HG03139 (cell line): ENCODE results near the gene BRMS1.
A peak's percentile ranks its signal among the peaks of the same experiment; 100 is the strongest.
"Not testable (repeated sequence)": the region's sequence is repeated elsewhere in the genome, so short reads cannot be mapped to it uniquely, and the experiment has no call there.

Experiments
- ATAC-seq: cut with Tn5 transposase; IDR thresholded peaks from one replicate; pipeline ENCODE4 v1.9.1; 2021; ENCODE audit not compliant: unreplicated experiment

The BRMS1 gene

DNA sequence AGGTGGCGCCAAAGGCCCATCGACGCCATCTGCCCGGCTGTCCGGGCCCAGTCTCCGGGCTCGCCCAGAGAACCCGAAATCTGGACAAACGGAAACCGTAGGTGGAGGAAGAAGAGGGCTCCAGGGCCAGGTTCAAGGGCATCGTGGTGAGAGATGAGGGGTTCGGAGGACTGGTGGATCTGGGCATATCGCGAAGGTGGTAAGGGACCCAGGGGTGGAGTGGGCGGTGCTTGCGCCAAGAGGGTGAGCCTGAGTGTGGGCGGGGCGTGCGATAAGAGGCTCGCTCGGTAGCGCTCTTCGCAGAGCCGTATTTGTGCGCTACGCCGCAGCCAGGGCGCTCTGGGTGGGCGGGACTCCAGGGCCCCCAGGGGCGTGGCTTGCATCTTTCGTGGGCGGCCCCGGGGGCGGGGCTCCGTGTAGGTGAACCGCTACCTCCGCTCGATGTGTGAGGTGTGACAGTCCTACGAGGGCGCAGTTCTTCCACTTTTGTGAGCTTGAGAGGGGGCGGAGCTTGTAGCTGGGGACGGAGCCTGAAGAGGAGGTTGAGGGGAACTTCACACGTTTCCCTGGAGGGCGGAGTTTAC is 32.8 kb downstream of the BRMS1 start:
- peak; percentile 51 for ATAC-seq

DNA sequence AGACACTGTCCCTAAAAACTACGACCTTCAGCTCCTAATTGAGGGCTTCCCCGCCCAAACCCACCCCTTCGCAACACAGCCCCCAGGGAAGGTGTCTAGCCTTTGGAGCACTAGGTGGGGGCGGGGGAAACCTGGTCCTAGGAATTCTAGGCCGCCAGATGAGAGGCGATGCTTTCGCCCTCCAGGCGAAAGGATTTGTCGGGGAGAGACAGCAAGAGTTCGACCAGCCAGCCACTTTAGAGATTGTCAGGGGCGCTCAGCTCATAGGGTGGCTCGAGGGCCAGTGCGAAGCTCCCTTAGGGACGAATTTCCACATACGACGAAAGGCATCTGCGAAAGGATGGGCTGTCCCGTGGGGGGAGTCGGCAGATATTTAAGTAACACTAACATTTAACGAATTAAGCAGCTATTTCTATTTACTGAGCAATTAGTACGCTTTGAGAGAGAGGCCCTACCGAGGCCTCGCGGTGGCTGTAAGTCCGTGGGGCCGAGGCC is 33.4 kb downstream of the BRMS1 start:
- ATAC-seq = no peak

DNA sequence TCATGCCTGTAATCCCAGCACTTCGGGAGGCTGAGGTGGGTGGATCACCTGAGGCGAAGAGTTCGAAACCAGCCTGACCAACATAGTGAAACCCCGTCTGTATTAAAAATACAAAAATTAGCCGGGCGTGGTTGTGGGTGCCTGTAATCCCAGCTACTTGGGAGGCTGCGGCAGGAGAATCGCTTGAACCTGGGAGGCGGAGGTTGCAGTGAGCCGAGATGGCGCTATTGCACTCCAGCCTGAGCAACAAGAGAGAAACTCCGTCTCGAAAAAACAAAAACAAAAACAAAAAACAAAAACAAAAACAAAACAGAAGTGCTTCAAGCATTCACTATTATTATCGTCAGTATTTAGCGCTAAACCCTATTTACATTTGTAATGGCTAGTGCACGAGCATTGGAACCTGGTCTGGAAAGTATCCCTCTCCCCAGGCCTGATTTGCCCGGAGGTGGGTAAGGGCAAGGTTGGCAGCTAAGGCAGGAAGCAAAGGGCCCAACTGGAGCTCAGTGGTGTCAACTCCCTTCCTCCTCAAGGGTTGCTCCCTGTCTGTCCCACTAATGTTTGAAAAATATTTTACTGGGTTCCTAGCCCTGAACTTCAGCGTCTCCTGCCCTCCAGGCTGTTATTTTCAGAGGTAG is 34.0 kb downstream of the BRMS1 start:
- not testable (repeated sequence) for ATAC-seq

DNA sequence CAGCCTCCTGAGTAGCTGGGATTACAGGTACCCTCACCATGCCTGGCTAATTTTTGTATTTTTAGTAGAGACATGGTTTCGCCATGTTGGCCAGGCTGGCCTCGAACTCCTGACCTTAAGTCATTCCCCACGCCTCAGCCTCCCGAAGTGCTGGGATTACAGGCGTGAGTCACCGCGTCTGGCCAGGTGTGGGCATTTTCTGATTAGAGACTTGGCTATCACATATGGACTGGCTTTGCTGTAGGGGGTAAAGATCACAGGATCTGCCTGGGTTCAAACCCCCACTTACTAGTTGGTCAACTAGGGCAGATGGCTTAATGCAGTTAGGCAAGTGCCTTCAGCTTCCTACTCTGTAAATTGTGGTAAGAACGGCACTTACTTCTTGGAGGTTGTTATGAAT is 34.6 kb downstream of the BRMS1 start:
- ATAC-seq = no peak

DNA sequence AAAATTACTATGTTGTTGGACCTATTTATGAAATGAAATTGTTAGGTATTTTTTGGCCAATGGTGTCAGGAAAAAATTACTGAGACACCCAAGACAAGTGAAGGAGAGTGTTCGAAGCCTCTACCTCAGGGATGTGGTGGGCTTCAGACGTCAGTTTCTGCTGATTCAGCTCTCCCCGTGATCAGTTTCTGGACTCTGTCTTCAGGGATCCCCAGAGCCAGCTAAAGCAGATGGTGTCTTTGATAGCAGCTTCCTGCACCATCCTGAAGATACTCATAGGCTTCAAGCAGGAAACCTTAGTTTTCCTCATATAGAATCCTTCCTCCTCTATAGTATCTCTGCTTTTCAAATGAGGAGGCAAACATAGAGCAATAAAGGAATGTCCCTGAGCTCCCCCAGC is 35.4 kb downstream of the BRMS1 start:
- no peak for ATAC-seq

DNA sequence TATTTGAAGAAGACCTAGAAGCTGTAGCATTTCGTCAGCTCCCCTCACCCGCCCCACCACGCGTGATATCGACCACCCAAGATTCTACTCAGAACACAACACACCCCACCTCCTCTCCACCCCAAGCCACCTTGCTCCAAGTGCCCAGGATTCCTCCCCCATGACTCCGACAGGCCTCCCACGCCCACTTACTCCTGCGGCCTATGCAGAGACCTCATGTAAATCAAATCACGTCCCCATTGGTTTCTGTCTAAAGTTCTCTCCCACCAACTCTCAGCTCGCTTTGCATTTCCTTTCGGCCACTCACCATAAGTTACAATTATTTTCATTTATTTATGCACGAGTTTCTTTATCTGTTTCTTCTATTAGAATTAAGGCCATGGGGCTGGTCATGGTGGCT is 42.2 kb downstream of the BRMS1 start:
- ATAC-seq = no peak

DNA sequence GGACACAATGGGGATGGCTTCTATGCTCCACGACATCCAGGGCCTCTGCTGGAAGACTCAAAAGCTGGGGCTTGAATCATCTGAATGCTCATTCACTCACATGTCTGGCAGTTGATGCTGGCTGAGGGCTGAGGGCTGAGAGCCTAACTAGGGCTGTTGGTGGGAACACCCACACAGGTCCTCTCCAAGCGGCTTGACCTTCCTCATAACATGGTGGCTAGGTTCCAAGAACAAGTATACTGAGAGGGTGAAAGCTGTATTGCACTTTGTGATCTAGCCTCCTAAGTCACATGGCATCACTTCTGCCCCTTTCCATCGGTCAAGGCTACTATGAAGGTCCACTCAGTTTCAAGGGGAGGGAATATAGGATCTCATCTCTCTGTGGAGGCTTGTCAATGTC is 45.7 kb downstream of the BRMS1 start:
- ATAC-seq = no peak

DNA sequence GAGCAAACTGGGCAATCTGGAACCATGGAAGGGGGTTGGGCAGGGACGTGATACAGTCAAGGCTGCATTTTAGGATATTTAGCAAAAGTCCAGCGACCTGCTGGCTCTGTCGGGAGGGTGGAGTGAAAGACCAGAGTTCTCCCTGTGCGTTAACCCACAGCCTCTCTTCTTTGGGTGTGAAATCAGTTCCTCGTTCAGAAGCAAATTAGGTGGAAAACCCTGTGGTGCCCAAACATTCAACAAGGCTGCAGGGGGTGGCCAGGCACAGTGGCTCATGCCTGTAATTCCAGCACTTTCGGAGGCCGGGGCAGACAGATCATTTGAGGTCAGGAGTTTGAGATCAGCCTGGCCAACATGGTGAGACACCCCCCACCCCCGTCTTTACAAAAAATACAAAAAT is 47.3 kb downstream of the BRMS1 start:
- no peak for ATAC-seq

DNA sequence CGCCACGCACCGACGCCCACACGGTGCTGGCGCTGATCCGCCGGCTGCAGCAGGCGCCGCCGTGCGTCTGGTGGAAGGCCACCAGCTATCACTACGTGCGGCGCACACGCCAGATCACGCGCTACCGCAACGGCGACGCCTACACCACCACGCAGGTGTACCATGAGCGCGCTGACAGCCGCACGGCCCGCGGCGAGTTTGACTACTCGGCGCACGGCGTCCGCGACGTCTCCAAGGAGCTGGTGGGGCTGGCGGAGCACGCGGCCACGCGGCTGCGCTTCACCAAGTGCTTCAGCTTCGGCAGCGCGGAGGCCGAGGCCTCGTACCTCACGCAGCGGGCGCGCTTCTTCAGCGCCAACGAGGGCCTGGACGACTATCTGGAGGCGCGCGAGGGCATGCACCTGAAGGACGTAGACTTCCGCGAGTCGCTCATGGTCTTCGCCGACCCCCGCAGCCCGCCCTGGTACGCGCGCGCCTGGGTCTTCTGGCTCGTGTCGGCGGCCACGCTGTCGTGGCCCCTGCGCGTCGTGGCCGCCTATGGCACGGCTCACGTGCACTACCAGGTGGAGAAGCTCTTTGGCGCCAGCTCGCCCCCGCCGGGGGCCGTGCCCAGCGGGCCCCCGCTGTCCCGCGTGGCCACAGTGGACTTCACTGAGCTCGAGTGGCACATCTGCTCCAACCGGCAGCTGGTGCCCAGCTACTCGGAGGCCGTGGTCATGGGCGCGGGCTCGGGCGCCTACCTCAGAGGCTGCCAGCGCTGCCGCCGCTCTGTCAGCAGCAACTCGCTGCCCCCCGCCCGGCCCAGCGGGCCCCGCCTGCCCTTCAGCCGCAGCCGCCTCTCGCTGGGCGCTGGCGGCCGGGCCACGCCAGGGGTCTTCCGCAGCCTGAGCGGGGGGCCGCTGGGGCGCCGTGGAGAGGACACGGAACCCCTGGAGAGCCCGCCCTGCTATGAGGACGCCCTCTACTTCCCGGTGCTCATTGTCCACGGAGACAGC is 50.0 kb downstream of the BRMS1 start:
- ATAC-seq = no peak

DNA sequence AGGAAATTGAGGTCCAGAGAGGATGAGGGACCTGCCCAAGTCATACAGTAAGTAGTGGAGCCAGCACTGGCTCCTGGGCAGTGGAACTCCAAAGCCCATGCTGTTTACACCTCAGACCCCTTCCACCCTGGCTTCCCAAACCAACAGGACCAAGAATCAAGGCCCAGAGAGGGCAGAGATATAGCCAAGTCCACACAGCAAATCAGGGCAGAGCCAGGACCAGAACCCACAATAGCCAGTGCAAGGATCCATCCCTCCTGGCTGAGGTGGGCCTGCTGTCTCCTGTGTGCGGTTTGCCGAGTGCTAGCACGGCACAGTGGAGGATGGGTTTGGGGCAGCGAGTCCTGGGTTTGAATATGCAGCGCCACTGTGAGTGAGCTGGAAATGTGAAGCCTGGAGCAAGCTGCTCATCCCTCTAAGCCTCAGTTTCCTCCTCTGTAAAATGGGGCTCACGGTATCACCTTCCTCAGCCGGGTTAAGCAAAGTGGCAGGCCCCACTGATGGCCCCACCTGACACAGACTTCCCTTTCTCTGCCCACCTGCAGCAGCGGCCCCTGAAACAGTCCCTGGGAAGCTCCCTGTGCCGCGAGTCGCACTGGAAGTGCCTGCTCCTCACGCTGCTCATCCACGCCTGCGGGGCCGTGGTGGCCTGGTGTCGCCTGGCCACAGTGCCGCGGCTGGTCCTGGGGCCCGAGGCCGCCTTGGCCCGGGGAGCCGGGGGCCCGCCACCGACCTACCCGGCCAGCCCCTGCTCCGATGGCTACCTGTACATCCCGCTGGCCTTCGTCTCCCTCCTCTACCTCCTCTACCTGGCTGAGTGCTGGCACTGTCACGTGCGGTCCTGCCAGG is 50.9 kb downstream of the BRMS1 start:
- ATAC-seq = no peak

DNA sequence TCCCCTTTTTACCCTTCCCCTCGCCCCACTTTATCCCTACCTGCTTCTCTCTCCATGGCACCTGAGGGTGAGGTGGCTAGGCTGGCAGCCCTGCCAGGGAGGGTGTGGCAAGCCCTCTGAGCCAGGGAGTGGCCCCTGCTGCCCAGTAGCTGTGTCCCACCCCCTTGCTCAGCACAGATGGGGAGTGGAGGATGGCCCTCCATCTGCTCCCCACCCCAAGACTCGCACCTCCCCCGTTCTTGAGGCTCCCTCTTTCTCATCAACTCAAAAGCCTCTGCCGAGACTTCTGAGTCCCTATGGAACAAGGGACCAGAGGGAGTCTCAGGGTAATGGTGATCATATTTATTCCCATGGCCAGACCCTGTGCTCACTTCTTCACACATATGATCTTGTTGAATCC is 51.6 kb downstream of the BRMS1 start:
- no peak for ATAC-seq

DNA sequence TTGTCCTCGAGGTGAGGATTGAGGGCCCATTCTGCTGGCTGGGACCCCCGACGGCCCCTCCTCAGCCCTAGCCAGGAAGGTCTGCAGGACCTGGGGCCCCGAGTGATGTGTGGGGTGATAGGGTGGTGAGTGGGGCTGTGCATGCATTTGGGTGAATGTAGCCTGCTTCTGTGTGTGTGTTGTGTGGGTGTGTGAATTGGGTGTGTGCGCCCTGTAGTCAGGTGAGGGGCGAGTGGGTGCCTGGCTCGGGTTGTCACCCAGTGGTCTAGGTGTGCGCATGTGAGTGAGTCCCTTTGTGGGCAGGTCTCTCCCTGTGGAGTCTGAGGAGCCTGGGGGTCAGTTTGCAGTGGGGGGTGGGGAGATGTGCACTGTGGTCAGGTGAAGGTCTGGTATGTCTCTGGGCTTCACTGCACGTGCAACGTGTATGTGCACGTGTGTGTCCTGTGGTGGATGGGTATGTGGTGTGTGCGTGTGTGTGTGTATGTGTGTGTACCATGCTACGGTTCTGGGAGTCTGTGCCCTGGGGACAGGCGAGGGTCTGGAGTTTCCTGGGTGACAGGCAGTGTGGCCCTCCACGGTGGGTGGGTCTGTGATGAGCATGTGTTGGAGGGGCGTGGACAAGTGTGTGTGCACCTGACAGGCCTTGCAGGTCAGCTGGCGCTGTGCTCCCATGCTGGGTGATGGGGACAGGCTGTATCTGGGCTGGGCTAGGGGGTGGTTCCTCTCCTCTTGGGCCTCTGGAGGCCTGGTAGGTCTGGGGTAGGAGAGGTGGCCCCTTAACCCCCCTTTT is 52.2 kb downstream of the BRMS1 start:
- no peak for ATAC-seq

DNA sequence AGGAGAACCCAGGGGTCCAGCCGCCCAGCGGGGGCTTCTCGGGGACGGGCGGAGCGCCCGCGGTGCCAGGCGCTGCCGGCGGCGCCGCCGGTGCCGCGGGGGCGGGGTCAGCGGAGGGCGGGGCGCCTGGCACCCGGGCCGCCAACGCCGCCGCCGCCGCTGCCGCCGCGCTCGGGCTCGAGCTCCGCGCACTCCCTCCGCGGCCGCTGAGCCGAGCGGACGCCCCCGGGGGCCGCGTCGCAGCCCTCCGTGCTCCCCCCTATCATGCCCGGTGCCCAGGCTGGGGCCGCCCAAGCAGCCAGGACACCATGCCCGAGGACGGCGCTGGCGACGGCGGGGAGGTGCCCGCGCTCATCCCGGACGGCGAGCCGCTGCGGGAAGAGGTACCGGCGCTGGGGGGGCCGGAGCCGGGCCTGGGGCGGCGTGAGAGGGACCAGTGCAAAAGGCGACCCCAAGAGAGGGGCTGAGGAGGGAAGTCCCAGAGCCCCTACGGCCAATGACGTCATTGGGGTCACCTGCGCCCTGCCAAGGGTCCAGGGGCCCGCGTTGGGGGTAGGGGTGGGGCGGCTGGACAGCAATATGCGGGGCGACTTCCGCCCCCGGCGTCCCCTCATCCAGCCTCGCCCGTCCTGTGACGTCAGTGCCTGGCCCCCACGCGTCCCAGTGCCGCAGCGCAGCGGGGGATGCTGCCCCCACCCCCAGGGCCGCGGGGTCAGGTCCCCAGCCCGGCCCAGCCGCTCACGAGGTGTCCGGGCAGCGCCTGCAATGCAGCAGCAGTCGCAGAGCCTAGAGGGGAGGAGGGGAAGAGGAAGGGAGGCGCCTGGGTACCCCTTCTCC is 53.0 kb downstream of the BRMS1 start, which contains the start of gene TMEM151A:
Gene TMEM151A, plus strand, starts transcription at position 189 of the 837 bp plus-strand sequence. Its CDS starts 120 bp downstream, at position 309.
- no peak for ATAC-seq

DNA sequence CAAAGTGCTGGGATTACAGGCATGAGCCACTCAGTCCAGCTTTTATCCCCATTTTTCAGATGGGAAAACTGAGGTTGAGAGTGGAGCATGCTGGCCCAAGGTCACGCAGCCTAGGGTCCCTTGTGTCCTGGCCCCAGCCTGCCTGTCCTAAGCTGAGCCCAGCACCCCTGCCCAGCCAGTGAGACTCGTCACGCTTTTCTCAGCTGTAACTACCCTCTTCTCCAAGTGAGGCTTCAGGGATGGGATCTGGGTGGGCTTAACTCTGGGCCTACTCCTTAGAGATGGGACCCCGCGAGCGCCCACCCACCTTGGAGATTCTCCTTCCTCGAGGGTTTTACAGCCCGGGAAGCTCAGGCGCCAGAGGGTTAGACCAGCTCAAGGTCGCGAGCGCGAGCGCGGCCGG is 53.6 kb downstream of the BRMS1 start:
- no peak for ATAC-seq

DNA sequence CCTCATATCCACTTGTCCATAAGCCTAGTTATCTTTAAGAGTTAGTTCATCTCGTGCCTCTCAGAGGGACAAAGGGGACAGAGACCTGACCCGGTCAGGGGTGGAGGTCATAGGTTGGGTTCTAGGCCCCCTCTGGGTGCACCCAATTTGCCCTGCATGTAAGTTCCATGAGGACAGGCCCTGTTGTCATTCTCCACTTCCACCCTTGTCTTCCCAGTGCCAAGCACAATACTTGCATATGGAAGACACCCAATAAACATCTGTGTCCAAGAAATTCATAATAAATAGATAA is 54.6 kb downstream of the BRMS1 start:
- ATAC-seq = no peak

DNA sequence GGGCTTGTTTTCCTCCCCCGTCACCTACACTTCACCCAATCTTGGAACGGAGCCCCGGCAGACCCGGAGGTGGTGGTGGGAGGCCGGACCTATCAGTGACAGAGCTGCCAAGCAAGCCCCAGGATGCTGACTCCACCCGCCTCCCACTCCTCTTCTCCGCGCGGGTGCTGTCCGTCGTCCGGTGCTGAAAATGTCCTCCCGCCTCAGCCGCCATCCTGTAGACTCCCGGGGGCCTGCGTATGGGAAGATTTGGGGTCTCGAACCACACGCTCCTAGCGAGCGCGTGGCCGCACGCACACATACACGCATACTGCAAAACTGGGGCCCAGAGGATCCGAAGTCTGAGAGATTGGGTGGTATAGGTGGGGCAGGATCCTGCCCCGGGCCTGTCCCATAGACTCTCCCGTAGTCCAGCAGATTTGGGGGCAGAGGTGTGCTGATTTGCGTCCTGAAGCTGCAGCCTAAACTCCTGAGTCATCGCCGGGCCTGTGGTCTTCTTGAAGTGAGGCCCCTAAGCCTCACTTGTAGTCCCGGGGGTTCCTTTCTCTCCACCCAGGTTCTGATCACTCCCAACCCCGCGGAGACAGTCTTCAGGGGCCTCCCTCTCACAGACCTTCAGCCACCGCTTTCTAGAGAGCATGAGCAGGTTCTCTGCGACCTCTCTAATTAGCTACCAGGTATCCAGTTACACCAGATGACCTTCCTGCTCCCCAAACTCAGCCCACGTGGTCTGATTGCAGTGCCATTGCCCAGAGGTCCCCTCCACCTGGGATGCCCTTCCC is 55.2 kb downstream of the BRMS1 start:
- ATAC-seq = peak; percentile 22

DNA sequence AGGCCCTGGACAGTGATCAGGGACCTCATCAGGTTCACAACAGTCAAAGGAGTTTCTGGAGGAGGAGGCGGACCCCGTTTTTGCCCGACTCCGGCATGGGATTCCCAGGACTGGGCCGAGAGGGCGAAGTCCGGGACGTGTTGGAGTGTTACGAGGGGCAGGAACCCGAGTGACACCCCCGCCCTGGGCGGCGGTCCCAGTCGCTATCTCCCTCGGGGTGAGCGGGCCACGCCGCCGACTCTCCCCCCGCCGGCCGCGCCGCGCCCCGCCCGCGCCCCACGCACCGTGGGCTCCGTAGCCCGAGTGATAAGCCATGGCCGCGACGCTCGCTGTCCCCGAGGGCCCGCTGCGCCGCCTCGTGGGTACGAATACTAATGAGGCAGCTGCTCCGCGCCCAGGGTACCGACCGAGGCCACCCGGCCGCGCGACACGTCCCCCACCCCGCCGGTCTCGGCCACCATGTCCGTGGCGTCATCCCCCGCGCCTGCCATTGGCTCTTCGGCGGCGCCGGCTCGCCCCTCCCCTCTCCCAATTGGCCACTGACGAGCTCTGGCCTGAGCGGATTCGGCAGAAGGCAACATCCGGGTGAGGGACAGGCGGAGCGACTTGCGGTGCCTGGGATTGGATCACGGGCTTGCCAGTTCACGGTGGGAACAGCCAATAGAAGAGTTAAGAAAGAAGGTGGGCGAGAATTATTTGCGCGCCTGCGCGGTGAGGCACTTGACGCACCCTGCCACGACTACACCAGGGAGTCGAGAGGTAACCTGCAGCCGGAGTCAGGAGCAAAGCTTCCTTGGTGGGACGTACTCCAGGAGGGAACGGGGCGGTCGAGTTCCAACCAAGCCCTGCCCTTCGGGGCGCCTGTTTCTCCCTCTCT is 56.0 kb downstream of the BRMS1 start, which contains the start of gene YIF1A:
Gene YIF1A, minus strand, starts transcription at position 473 of the 877 bp plus-strand sequence. Its CDS starts 158 bp downstream, at position 315.
- peak; percentile 89 for ATAC-seq
